Glomerular visceral epithelial cell (primary cell): ENCODE data around the gene CAMK1.

Experiments used
- DNase-seq: peaks from one replicate; pipeline ENCODE4 v3.0.0-alpha.2; 2016; ENCODE audit errors: extremely low spot score

CAMK1 gene

GRCh38 chr3:9742560-9742959, 27.2 kb downstream of the CAMK1 start:
- no peak for DNase-seq

GRCh38 chr3:9739181-9739580, 30.6 kb downstream of the CAMK1 start:
- DNase-seq, result no peak

DNA sequence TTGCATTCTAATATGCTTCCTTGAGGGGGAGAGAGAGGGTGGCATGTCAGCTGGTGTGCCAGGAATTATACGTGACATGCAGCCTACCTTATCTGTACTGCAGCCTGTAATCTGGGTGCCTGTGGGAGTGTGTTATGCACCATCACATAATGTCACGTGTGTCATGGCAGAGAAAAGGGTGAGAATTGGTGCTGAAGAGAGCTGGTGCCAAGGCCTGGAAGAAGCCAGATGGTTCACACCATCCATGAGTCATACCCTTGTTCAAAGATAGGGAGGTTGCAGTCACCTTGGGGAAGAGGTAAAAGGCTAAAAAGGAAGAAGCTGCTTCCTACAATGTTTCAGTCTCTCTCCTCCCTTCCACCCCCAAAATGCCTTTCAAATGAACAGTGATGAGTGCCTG, 32.9 kb downstream of the CAMK1 start:
- DNase-seq, result no peak

DNA sequence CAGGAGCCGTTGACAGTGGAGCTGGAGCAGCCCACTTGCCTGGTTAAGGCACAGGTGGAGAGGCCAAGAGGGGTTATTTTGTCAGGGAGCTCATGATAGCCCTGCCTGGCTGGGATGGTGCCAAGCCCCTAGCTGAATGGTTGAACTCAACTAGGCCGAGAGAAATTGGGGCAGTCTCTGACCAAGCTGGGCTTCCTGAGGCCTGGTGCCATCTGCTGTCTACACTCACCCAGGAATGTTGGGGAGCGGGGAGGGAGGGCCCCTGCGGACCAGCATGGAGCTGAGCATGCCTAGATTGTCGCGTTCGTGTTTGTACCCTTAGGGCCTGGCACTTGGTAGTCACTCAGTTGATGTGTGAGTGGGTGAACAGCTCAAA, 37.0 kb downstream of the CAMK1 start:
- DNase-seq, result no peak

DNA sequence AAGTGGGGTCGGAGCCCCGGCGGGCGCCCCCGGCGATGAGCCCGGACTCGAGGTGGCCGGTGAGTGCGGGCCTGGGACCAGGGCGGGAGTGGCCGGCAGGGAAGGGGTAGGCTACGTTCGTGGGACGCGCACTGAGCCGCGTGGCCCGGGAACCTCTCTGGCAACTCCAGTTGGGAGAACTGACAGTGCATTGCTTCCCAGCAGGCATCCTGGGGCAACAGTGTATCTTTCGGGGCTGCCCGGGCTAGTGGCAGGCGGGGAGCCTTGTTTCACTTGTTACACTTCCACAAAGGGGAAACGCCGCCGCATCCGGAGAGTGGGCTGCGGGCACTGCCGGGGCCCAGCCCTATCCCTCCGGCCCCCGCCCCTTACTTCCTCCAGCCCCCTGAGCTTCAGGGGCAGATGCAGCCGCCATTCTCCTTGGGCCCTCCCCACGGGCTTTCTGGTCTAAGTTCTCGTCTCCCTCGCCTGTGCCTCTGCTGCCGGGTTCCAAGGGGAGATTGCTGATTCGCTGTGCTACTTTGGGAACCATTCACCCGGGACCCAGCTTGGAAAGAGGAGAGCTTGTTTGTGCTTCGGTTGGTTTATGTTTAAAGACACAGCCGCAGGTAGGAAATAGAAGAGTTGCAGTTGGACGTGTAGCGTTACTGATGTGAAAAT, 37.5 kb downstream of the CAMK1 start:
- no peak for DNase-seq

DNA sequence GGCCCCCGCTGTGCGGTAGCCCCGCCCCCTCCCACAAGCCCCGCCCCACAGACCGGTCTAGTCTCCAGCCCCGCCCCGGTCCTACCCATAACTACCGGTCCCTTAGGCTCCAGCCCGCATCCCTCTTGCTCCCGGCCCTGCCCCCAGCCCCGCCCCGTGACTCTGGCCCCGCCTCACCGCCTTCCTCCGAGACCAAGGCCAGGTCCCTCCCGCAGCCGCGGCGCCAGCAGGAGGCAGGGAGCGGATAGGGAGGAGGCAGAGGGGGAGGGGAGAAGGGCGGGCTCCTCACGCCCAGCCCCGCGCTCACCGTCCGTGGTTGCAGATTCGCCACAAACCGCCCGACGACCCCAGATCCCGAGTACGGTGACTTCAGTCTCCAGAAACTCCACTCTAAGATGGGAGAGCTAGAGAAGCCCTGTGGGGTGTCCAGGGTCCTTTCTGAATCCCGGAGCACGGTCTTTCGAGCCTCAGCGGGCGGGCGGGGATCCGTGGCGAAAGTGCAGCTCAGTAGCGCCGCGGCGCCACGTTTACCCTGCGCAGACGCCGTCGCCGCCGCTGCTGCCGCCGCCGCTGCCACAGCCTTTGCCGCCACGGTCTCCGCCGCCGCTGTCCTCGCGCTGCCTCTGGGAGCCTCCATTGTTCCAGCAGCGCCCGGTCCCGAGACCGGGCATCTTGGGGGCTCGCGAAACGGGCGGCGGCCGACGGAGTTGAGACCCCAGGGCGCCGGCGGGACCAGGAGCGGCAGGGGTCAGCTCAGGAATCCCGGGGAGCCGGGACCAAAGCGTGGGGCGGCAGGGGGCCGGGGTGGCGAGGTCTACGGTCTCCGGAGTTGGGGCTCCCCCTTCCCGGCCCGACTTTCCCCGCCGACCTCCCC, 38.3 kb downstream of the CAMK1 start, which contains the start of gene BRPF1:
BRPF1 (plus strand) TSS at position 530 of the 874 bp plus-strand sequence. CDS start 2,406 bp downstream, outside the sequence.
- DNase-seq, result peak; percentile 100

- no peak for DNase-seq
Measured at GRCh38 chr3:9730657-9731205, 39.0 kb downstream of the CAMK1 start.

GRCh38 chr3:9729419-9729818, 40.3 kb downstream of the CAMK1 start:
- DNase-seq, result no peak

GRCh38 chr3:9727743-9728142, 42.0 kb downstream of the CAMK1 start:
- no peak for DNase-seq

DNA sequence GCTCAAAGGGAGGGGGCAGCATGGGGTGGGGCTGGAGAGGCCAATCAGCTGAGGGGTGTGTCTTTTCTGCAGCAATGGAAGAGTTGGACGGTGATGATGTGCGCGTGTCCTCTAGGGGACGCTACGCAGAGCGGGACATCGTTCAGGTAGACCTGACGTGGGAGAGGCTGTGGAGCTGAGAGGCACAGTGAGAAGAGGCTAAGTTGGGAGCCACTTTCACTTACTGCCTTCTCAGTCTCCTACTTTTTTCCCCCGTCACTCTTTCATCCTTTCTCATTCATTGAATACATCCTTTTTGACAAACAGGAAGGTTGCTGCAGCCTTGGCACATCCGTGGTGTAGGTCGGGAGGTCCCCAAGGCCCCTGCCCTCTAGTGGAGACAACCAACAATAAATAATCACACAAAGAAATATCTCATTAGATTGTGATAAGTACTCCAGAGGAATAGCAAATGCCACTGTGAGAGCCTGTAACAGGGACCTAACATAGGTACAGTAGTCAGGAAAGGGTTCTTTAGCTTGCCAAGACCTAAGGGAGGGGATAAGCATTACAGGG, 42.6 kb downstream of the CAMK1 start:
- DNase-seq, result no peak

DNA sequence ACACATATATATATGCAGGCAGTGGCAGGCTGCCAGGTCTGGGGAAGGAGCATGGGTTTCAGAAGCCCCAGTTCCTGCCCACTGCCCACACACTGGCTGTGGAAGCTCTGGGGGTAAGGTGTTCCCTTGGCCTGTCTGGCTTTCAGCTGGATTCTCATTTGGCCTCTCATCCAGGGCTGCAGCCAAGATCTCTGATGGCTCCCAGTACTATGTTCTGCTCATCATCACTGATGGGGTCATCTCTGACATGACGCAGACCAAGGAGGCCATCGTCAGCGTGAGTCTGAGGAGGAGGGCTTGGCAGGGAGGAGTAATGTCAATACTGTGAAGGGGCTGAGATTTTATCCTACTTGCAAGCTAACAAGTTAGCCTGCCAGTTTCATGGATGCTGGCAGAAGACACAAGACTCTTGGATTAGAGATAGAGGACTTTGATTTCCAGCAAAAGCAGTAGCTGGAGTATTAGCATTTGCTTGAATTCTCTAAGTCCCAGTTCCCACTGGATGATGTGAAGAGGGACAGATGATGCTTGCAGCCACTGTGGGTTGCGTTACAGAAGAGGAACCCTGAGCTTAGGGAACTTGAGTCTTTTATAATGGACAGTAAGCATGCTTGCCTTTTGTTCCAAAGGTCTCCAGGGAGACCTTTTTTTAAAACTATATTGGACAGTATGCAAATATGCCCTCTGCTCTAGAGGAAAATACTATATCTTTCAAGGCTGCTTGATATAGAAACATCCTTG, 43.8 kb downstream of the CAMK1 start:
- no peak for DNase-seq

GRCh38 chr3:9721700-9722060, 48.1 kb downstream of the CAMK1 start:
- DNase-seq, result no peak

DNA sequence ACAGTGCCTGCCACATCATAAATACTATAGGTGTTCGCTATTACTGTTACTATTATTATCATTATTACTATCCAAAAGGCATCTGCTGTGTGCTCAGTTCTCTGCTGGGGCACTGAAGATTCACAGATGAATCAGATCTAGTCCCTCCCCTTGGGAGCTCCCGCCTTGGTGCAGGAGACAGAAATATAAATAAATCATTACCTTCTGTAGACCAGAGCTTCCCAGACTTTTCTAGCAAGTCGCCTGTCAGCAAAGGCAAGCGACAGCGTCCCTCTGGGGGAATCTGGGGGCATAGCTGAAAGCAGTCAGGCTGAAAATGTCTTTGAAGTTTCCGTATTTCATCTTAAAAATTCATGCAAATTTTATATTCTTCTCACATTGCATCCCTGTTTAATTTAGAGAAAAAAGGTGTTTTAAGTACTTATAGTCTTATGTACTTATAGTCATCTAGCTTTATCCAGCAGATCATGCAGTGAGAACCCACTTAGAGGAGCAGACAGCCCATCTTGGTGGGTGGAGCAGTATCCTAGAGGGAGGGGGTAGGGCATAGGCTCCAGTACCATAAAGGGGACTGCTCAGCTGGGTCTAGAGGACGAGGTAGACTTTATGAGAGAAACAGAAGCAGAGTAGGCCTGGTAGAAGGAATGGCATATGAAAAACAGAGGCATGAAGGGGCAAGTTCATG, 48.6 kb downstream of the CAMK1 start:
- DNase-seq, result peak; percentile 35

GRCh38 chr3:9718118-9718517, 51.6 kb downstream of the CAMK1 start:
- DNase-seq, result no peak

DNA sequence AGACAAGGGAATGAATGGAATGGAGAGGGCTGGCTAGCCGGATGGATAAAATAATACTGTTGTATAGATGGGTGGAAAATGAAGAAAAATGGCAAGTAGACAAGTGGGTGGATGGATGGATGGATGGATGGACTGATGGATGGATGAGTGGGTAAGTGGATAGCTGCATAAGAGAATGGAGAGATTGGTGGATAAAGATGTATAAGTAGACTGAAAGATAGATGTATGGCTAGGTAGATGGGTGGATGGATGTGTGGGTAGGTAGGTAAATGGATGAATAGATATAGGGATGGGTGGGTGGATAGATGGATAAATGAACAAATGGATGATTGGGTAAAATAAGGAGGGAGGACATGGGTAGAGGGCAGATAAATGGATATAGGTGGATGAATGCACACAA, 52.2 kb downstream of the CAMK1 start:
- DNase-seq, result no peak

- DNase-seq, result no peak
Measured at GRCh38 chr3:9716801-9717555, 52.8 kb downstream of the CAMK1 start.

- DNase-seq, result peak; percentile 86
Measured at GRCh38 chr3:9715764-9716437, 53.8 kb downstream of the CAMK1 start.

DNA sequence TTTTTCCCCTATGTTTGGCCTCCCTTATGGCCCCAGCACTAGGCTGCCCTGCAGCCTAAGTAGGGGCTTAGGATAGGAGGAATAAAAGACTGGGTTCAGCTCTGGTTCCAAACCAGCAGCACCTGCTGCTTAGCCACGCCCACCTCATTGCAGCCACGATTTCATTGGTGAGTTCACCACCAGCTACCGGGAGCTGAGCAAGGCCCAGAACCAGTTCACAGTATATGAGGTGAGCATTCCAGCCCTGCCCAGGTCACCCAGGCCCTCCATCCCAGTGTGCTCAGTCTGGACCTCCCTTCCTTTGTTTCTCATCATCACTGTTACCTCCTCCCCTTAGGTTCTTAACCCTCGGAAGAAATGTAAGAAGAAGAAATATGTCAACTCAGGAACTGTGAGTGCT, 54.6 kb downstream of the CAMK1 start:
- no peak for DNase-seq

DNA sequence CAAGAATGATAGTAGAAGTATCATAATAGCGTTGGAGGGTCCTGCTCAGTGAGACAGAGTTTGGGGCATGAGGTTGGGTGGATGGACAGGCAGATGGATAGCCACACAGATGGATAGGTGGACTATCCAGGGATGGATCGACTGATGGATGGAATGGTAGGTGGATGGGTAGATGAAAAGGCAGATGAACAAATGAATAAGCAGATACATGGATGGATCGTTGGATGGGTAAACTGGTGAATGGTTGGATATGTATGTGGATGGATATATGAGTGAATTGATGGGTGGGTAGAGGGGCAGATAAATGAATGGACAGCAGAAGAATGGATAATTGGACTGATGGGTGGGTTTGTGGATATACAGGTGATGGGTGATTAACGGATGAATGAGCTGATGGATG, 56.6 kb downstream of the CAMK1 start:
- no peak for DNase-seq

GRCh38 chr3:9712415-9712814, 57.3 kb downstream of the CAMK1 start:
- DNase-seq, result no peak
